Measurements from ENCODE around the gene OPHN1.

The OPHN1 gene

GRCh38 chrX:68132749-68133148, 300.5 kb downstream of the OPHN1 start:
- Histone ChIP-seq H3K4me2 (no peak overlapping the region), H3K4me1 (ENCODE audit: low read depth, poor library complexity, severe bottlenecking) (no peaks in the 10 kb centered on the region), H2AFZ (ENCODE audit: low read depth) (no peak overlapping the region), H3K79me2 (ENCODE audit: insufficient read depth, low read depth) (no peaks in the 10 kb centered on the region), H3K4me3 (IDR thresholded peaks at IDR 0.05; ENCODE audit: insufficient read depth, low read depth, low read length) (no peak overlapping the region), H4K20me1 (ENCODE audit: insufficient read depth) (no peaks in the 10 kb centered on the region), H3K36me3 (ENCODE audit: insufficient read depth) (no peaks in the 10 kb centered on the region), H3K27me3 (ENCODE audit: insufficient read depth, low read depth) (no peaks in the 10 kb centered on the region), H3K27ac (no peak overlapping the region), H3K9ac (no peak overlapping the region)
- no peak for TF ChIP-seq CTCF (conservative IDR thresholded peaks at IDR 0.05; ENCODE audit: low read depth, low read length)

GRCh38 chrX:68121835-68122234, 311.5 kb downstream of the OPHN1 start:
- no peak overlapping the region for H2AFZ ChIP-seq (ENCODE audit: low read depth)
- H3K4me1 ChIP-seq (ENCODE audit: low read depth, poor library complexity, severe bottlenecking), result no peaks in the 10 kb centered on the region
- H3K36me3 ChIP-seq (ENCODE audit: insufficient read depth), result no peaks in the 10 kb centered on the region
- H3K4me2 ChIP-seq, result no peak overlapping the region
- TF ChIP-seq CTCF (conservative IDR thresholded peaks at IDR 0.05; ENCODE audit: low read depth, low read length), result no peak
- no peaks in the 10 kb centered on the region for H4K20me1 ChIP-seq (ENCODE audit: insufficient read depth)
- H3K27ac ChIP-seq, result no peak overlapping the region
- H3K9ac ChIP-seq, result no peak overlapping the region
- H3K4me3 ChIP-seq (IDR thresholded peaks at IDR 0.05; ENCODE audit: insufficient read depth, low read depth, low read length), result no peak overlapping the region
- H3K27me3 ChIP-seq (ENCODE audit: insufficient read depth, low read depth), result no peaks in the 10 kb centered on the region
- H3K79me2 ChIP-seq (ENCODE audit: insufficient read depth, low read depth), result no peaks in the 10 kb centered on the region

GRCh38 chrX:68121371-68121770, 311.9 kb downstream of the OPHN1 start:
- no peak overlapping the region for H2AFZ ChIP-seq (ENCODE audit: low read depth)
- no peak overlapping the region for H3K9ac ChIP-seq
- no peak overlapping the region for H3K27ac ChIP-seq
- H3K4me1 ChIP-seq (ENCODE audit: low read depth, poor library complexity, severe bottlenecking), result no peaks in the 10 kb centered on the region
- H3K4me3 ChIP-seq (IDR thresholded peaks at IDR 0.05; ENCODE audit: insufficient read depth, low read depth, low read length), result no peak overlapping the region
- no peaks in the 10 kb centered on the region for H3K27me3 ChIP-seq (ENCODE audit: insufficient read depth, low read depth)
- no peaks in the 10 kb centered on the region for H4K20me1 ChIP-seq (ENCODE audit: insufficient read depth)
- no peak for TF ChIP-seq CTCF (conservative IDR thresholded peaks at IDR 0.05; ENCODE audit: low read depth, low read length)
- H3K79me2 ChIP-seq (ENCODE audit: insufficient read depth, low read depth), result no peaks in the 10 kb centered on the region
- no peaks in the 10 kb centered on the region for H3K36me3 ChIP-seq (ENCODE audit: insufficient read depth)
- H3K4me2 ChIP-seq, result no peak overlapping the region

- TF ChIP-seq CTCF (conservative IDR thresholded peaks at IDR 0.05; ENCODE audit: low read depth, low read length), result no peak
- Histone ChIP-seq H3K4me3 (IDR thresholded peaks at IDR 0.05; ENCODE audit: insufficient read depth, low read depth, low read length) (no peak overlapping the region), H3K4me1 (ENCODE audit: low read depth, poor library complexity, severe bottlenecking) (no peaks in the 10 kb centered on the region), H3K4me2 (no peak overlapping the region), H3K36me3 (ENCODE audit: insufficient read depth) (no peaks in the 10 kb centered on the region), H2AFZ (ENCODE audit: low read depth) (no peak overlapping the region), H3K27ac (no peak overlapping the region), H3K27me3 (ENCODE audit: insufficient read depth, low read depth) (no peaks in the 10 kb centered on the region), H3K9ac (no peak overlapping the region), H4K20me1 (ENCODE audit: insufficient read depth) (no peaks in the 10 kb centered on the region), H3K79me2 (ENCODE audit: insufficient read depth, low read depth) (no peaks in the 10 kb centered on the region)
Measured at GRCh38 chrX:68115371-68115770, 317.9 kb downstream of the OPHN1 start.
